NCI-H774 (cell line): Measurements from ENCODE around the gene PROB1.
"Not testable (repeated sequence)": the region's sequence is repeated elsewhere in the genome, so short reads cannot be mapped to it uniquely, and the experiment has no call there.

Source experiments
- DNase-seq: peaks from one replicate; lab custom pipeline; 2025; lab: John Stamatoyannopoulos, UW

The PROB1 gene

DNA sequence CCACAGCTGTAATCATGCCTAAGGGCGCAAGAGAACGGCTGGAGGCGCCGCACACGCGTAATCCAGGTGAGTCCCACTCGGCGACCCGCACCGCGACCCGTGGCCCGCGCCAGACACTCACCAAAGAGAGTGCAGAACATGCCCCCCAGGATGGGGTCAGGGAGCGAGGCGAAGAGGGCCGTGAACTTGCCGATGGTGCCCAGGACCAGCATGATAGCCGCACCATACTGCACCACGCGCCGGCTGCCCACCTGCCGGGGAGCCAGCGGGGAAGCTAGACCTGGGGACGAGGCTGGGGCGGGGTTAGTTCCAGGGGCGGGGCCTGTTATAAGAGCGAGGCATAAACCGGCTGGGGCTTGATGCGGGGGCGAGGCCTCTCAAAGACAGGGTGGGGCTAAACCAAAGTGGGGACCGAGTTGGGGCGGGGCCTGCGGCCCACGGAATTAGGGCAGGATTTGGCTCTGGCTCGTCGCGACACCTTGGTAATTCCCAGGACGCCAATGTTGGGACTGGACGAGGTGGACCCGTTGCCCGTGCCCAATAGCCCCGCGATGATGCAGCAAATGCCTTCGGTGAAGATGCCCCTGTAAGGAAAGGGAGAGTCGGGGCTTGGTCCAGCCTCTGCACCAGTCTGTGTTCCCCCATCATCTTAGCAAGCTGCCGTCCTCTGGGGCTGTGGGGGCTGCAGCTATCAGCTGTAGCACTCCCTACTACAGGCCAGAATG, 16.6 kb downstream of the PROB1 start:
- DNase-seq, result no peak

DNA sequence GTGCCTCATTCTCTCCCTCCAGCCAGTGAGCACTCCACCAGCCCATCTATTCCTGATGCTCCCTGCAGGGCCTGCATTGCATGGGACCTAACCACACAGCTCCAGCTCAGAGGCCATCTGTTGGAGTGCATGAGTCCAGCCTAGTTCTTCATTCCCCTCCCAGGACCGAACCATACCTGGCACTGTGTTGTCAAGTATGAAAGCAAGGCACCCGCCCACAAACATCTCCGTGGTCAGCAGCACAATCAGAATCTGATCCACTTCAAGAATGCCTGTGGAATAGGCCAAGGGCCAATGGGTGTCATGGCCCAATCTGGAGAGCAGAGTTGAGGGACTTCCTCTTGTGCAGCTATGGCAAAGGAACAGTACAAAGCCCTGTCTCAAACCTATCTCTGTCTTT, 17.7 kb downstream of the PROB1 start:
- no peak for DNase-seq

DNA sequence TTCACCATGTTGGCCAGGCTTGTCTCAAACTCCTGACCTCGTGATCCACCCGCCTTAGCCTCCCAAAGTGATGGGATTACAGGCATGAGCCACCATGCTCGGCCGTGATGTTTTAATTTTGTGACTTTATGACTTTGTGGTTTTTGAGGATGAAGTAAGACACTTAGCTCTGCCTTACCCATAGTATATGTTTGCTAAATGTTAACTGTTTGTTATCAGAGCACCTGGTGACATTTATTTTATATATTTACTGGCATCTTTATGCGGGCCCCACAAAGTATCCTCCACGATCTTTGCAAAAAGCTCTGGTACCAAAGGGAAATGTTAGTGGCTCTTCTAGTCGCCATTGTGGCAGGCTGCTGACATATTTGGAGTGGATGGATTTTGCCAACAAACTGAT, 18.5 kb downstream of the PROB1 start:
- DNase-seq, result no peak

DNA sequence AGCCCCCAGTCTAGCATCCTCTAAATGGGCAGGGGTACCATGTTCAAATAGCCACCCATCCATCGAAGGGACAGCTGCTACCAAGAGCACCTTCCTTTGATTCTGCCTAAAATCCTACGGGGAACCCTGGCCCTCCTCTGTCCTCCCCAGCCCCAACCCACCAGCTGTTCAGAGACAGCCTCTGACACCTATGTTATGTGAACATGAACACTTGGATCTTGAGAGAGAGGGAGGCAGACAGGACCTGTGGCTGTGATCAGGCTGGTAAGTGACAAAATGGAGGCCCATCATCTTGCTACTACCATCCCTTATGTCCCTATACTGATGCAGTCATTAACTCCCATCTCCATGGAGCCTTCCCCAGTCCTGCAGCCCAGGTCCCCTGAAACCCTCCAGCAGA, 20.0 kb downstream of the PROB1 start:
- DNase-seq, result no peak

DNA sequence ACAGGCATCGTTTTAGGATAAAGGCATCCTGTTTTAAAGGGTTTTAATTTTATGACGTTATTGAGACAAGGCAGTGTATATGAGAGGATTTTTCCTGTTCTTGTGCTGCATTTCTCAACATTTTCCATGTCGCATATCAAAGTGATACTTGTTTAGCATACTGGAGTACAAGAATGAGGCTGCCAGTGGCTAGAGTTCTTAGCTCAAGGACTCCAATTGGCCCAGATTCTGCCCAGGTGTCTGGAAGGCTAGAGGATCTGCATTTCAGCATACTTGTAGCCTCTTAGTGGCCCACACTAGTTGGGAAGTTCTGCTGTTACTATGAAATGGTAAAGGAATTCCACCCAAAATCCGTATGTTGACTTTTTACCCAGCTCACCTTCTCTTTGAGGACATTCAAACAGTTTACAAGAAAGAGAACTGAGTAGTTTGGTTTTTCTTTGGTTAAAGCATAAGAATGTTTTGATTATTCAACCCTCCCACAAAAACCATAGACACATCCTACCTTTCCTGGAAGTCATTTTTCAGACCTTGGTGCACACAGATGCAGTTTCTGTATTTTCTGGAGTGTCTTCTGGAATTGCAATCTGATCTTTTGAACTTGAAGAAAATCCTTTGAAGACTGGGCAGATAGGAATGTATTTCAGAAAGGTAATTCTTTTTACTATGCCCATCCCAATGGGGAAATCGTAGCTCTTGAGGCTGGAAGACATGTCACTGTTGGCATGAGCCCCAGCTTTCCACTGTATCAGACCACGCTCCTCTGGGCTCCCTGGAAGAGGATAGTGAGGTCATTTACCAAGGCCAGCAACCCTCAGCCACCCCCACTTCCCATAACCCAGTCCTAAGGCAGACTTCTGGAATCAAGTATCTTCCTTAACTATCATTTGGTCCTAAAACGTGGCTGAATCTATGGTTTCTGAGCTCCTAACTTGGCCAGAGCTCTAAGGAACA, 23.1 kb downstream of the PROB1 start:
- DNase-seq, result no peak

DNA sequence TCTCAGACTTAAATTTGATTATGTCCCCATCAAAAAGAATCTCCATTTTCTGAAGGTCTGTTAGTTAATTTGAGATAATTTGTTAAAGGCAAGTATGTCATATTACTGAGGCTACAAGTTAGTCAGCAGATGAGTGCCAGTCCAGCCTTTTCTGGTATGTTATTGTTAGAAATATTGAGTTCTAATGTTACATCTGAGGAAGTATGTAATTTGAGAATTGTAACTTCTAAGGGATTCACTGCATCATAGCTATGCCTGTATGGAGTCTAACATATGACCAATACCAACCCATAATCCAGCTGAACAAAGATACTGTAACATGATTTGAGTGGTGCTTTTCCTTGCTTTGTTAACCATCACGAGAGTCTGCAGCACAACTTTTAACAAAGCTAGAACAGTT, 25.7 kb downstream of the PROB1 start:
- no peak for DNase-seq

DNA sequence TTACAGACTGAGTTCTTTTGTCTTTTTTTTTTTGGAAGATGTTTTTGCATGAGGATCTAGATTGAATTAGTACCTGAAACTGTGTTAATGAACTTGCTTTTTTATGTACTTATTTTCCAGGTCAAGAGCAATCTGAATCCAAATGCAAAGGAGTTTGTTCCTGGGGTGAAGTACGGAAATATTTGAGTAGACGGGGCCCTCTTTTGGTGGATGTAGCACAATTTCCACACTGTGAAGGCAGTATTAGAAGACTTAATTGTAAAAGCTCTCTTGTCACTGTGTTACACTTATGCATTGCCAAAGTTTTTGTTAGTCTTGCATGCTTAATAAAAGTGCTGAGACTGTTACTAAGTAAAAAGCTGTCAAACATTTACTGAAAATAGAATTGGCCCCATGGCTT, 26.3 kb downstream of the PROB1 start:
- no peak for DNase-seq

DNA sequence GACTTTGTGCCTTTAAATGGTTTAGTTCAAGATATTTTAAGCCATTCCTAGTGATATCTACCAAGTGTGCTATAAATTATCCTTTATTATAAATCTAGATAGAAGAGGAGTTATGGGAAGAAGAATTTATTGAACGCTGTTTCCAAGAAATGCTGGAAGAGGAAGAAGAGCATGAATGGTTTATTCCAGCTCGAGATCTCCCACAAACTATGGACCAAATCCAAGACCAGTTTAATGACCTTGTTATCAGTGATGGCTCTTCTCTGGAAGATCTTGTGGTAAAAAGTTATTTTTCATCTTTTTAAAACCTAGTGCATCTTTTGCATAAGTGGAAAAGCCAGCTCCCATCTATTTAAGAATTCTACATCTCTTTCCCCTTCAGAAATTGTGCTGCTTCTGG, 30.4 kb downstream of the PROB1 start:
- no peak for DNase-seq

DNA sequence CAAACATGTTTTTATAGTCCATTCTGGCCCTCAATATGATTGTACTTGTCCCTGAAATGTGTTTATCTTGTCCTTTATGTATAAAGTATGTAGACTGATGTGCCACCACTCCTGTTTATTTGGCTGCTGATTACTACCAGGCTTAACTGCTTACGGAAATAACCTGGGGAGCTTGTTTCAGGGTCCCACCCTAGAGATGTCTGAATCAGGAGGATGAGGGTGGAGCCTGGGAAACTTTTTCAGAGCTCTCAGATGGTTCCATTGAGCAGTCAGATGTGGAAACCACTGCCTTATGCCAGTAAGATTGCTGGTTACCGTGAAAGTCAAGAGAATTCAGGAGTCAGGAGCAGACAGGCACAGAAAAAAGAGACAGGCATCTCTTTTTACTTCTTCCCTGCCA, 31.0 kb downstream of the PROB1 start:
- no peak for DNase-seq

DNA sequence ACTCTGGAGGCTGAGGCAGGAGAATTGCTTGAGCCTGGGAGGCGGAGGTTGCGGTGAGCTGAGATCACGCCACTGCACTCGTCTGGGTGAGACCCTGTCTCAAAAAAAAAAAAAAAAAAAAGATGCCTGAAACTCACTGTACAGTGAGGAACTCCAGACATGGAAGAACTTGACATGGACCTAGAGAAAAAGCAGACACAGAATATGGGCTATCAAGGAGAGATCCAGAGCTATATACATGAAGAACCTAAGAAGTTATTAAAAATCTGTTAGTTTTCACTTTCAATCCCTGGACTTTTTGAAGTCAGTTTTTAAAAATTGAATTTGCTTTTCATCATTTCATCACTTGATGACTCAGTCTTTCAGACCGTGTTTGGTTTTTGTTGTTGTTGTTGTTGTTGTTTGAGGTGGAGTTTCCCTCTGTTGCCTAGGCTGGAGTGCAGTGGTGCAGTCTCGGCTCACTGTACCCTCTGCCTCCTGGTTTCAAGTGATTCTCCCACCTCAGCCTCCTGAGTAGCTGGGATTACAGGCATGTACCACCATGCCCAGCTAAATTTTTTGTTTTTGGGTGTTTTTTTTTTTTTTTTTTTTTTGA, 33.0 kb downstream of the PROB1 start:
- no peak for DNase-seq

DNA sequence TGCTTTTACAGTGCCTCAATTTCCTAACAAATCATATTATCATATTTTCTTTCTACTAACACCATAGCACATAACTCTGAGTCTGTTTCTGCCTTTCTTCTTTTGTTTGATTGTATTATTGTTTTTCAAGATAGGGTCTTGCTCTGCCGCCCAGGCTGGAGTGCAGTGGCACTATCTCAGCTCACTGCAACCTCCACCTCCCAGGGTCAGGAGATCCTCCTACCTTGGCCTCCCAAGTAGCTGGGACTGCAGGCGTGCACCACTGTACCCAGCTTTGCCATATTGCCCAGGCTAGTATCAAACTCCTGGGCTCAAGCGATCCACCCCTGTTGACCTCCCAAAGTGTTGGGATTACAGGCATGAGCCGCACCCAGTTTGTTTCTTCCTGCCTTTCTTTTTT, 34.5 kb downstream of the PROB1 start:
- no peak for DNase-seq

DNA sequence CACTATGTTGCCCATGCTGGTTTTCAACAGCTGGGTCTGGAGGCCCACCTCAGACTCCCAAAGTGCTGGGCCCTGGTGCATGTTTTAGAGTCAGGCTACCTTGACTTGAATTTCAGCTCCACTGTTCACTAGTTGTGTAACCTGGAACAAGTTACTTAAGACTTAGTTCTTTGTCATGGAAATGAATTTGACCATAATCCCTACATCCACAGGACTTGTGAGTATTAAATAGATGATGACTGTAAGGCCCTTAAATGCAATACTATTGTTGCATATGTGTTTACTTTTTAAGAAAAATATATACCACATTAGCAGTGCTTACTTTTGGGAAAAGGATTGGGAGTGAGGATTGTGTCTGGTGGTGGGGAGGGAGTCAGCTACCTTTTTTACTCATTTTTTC, 36.8 kb downstream of the PROB1 start:
- DNase-seq, result no peak

DNA sequence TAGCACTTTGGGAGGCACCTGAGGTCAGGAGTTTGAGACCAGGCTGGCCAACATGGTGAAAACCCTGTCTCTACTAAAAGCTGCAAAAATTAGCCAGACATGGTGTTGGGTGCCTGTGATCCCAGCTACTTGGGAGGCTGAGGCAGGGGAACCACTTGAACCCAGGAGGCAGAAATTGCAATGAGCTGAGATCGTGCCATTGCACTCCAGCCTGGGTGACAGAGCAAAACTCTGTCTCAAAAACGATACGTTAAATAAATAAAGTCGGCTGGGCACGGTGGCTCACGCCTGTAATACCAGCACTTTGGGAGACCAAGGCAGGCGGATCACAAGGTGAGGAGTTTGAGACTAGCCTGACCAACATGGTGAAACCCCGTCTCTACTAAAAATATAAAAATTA, 39.0 kb downstream of the PROB1 start:
- not testable (repeated sequence) for DNase-seq

DNA sequence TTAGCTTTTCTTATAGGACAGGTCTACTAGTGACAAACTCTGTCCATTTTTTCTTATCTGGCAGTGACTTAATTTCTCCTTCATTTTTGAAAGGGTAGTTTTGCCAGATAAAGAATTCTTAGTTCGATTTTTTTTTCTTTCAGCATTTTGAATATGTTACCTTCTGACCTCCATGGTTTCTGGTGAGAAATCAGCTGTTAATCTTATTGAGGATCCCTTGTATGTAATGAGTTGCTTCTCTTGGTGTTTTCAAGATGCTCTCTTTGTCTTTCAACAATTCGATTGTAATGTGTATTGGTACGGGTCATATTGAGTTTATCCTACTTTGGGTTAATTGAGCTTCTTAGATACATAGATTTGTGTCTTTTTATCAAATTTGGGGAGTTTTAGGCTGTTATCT, 40.7 kb downstream of the PROB1 start:
- DNase-seq, result no peak

DNA sequence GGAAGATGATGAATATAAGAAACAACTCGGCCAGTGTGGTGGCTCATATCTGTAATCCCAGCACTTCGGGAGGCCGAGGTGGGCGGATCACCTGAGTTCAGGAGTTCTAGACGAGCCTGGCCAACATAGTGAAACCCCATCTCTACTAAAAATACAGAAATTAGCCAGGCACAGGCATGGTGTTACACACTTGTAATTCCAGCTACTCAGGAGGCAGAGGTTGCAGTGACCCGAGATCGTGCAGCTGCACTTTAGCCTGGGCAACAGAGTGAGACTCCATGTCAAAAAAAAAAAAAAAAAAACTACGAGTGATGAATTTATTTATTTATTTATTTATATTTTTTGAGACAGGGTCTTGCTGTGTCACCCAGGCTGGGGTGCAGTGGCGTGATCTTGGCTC, 47.0 kb downstream of the PROB1 start:
- DNase-seq, result not testable (repeated sequence)

DNA sequence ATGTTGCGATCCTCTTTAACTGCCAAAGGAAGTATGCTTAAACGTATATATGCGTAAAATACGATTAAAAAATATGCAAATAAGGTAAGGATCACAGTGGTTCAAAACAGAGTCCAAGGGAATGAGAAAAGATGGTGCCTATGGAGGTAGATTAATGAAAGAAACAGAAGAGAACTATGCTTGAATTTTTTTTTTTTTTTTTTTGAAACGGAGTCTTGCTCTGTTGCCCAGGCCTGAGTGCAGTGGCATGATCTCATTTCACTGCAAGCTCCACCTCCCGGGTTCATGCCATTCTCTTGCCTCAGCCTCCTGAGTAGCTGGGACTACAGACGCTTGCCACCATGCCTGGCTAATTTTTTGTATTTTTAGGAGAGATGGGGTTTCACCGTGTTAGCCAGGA, 49.5 kb downstream of the PROB1 start:
- not testable (repeated sequence) for DNase-seq

DNA sequence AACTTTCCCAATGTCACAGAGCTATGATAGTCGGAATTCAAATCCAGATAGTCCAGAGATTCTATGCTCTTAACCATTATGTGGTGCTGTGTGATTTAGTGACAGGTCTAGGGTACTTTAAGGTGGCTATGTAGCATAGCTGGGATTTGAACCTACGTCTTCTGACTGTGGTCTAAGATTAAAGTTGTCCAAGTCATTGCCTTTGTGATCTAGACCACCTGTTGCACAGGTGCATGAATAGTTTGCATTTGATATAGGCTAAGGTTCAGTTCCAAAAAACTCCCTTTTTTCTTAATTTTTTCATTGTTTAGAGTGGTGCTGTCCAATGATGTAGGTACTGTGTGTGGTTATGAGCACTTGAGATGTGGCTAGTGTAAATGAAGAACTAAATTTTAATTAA, 50.7 kb downstream of the PROB1 start:
- no peak for DNase-seq

DNA sequence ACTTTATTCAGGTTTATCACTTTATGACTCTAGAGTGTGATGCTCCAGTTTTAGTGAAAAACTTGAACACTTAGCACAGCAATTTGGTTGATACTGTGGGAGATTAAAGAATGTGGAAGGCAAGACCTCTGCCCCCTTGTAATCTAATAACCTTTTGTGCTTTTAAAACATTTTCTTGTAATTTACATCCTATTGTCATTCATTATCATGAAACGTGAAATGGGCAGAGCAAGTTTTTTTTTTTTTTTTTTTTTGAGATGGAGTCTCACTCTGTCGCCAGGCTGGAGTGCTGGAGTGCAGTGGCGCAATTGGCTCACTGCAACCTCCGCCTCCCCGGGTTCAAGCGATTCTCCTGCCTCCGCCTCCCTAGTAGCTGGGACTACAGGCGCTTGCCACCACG, 51.4 kb downstream of the PROB1 start:
- DNase-seq, result no peak

DNA sequence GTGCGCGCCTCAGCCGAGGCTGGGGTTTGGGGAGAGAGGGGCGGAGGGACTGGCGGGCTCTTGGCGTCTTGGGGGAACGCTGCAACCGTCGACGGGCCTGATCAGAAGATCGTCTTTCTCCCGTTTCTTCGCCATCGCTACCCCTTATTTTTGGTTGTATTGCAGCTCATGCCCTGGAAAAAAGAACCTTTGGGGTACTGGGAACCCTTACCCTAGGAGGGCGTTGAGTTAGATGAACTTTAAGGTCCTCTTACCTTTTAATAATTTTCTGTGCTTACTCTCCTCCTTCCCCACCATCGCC, 52.5 kb downstream of the PROB1 start:
- DNase-seq, result no peak

DNA sequence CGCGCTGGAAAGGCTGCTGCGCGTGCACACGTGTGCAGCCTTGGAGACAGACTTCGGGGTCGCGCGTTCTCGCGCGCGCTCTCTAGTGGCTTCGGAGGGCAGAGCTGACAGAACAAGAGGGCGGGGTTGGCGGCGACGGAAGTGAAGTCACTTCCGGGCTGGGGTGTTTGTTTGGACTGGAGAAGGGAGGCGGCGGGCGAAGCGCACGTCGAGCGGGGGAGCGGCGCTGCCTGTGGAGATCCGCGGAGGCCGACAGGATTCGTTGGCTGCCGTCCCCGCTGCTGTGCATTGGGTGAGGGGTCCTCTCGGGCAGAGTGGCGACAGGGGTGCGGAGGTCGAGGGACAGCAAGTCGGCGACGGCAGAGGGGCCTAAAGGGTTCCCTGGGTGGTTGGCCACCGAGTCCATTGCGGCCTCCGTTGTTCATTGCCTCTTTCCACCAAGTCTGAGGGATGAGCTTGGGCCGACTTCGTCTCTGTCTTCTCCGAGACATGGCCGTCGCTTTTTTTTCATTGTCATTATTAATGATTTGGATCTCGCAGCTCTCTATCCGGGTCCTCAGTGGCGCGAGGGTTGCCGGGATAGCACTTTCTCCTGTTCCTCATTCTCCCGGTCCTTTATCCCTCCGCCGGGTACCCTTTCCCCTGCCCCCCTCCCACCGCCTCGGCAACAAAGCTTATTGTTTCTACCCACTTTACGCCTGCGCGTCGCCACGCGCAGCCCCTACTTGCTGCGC, 53.0 kb downstream of the PROB1 start, which contains the start of gene PAIP2:
TSS of gene PAIP2 (plus strand) at position 166 of the 734 bp plus-strand sequence. CDS start 21,931 bp downstream, outside the sequence.
- peak; percentile 96 for DNase-seq

DNA sequence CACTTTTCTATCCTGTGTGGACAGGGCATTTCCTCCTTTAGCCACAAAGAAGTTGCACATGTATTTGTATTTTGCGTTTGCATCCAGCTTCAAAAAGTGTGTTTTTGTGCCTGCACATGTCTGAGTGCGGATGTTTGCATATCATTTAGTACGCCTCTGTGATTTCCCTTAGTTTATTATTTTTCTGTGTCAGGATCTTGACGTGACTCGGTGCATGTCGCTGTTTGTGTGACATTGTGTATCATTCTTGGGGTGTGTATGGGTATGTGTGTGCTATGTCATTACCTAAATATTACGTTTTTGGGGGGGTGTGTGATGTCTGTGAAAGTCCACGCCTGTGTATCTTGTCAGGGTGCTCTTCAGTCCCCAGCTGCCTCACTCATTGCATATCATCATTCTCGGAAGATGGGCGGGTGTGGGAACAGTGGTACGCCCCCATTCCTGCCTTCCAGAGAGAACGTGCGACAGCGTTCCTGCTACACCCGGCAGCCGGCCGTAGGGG, 53.7 kb downstream of the PROB1 start:
- DNase-seq, result no peak
